Keratinocyte (primary cell): ENCODE data around the gene LRRIQ4. TPM values are rescaled to one million over a fixed set of nuclear protein-coding genes. Genes with fewer than 3 reads are reported as not detected.

Source experiments
- DNase-seq: peaks from one replicate; pipeline ENCODE4 v3.0.0-alpha.2; 2011; ENCODE audit warnings: low read depth, missing footprints, low spot score
- FAIRE-seq: peaks from 2 replicates; lab custom pipeline; 2011; peaks lifted over from hg19 to GRCh38; lab: Jason Lieb, UNC
- H2AFZ ChIP-seq: 2 replicates; pipeline ENCODE4 v1.6.0; 2012; ENCODE audit warnings: low read length, control low read depth, inconsistent platforms; ENCODE audit not compliant: control insufficient read depth
- H3K27ac ChIP-seq: 2 replicates; pipeline ENCODE4 v1.5.1; 2011; ENCODE audit warnings: low read length; ENCODE audit not compliant: control insufficient read depth, insufficient read depth
- H3K27me3 ChIP-seq: 3 replicates; pipeline ENCODE4 v1.6.0; 2011; ENCODE audit warnings: low read length; ENCODE audit not compliant: control insufficient read depth, insufficient read depth; ENCODE audit errors: extremely low read depth
- H3K36me3 ChIP-seq, 2 experiments: 2 replicates in 1 of 2; 3 replicates in 1 of 2; pipeline ENCODE4 v1.5.1; 2011; ENCODE audit warnings: low read length in 2 of 2, mild to moderate bottlenecking in 1 of 2; ENCODE audit not compliant: control insufficient read depth in 2 of 2, insufficient read depth in 2 of 2; ENCODE audit errors: extremely low read depth in 1 of 2
- H3K4me1 ChIP-seq: 3 replicates; pipeline ENCODE4 v1.5.1; 2011; ENCODE audit warnings: low read length; ENCODE audit not compliant: control insufficient read depth, insufficient read depth; ENCODE audit errors: extremely low read depth
- H3K4me2 ChIP-seq: 3 replicates; pipeline ENCODE4 v1.6.0; 2011; ENCODE audit warnings: low read depth, low read length; ENCODE audit not compliant: control insufficient read depth, insufficient read depth; ENCODE audit errors: extremely low read depth
- H3K4me3 ChIP-seq, 3 experiments: fragments of 200-600 bp in 1 of 3; sonication (generic) in 1 of 3; 2 replicates in 2 of 3; 3 replicates in 1 of 3; pipeline ENCODE4 v1.5.1; 2011 to 2016; ENCODE audit warnings: low read length in 3 of 3, mild to moderate bottlenecking in 3 of 3, control low read depth in 2 of 3, inconsistent platforms in 1 of 3, low read depth in 1 of 3, mixed read lengths in 1 of 3, mixed run types in 1 of 3, moderate library complexity in 1 of 3; ENCODE audit not compliant: control insufficient read depth in 2 of 3, insufficient read depth in 2 of 3; ENCODE audit errors: extremely low read depth in 1 of 3
- H3K79me2 ChIP-seq: 2 replicates; pipeline ENCODE4 v1.6.0; 2012; ENCODE audit warnings: low read length; ENCODE audit not compliant: control insufficient read depth, insufficient read depth
- H3K9ac ChIP-seq: 3 replicates; pipeline ENCODE4 v1.6.0; 2011; ENCODE audit warnings: low read length; ENCODE audit not compliant: control insufficient read depth, insufficient read depth; ENCODE audit errors: extremely low read depth
- H3K9me1 ChIP-seq: 3 replicates; pipeline ENCODE4 v1.6.0; 2011; ENCODE audit warnings: low read length; ENCODE audit not compliant: control insufficient read depth, insufficient read depth; ENCODE audit errors: extremely low read depth
- H3K9me3 ChIP-seq: 2 replicates; pipeline ENCODE4 v1.5.1; 2012; ENCODE audit warnings: low read depth, low read length; ENCODE audit not compliant: control insufficient read depth
- H4K20me1 ChIP-seq: 3 replicates; pipeline ENCODE4 v1.6.0; 2011; ENCODE audit warnings: low read length; ENCODE audit not compliant: control insufficient read depth, insufficient read depth; ENCODE audit errors: extremely low read depth
- CTCF ChIP-seq, 3 experiments: IDR thresholded peaks in 1 of 3; conservative IDR thresholded peaks in 1 of 3; optimal IDR thresholded peaks in 1 of 3; 2 replicates in 2 of 3; 3 replicates in 1 of 3; pipeline versions ENCODE3 to v1.5.1; 2011; ENCODE audit warnings: low read length in 3 of 3, mild to moderate bottlenecking in 3 of 3, moderate library complexity in 2 of 3, control low read depth in 1 of 3, inconsistent platforms in 1 of 3; ENCODE audit not compliant: insufficient read depth in 2 of 3; ENCODE audit errors: extremely low read depth in 1 of 3
- EZH2 ChIP-seq: IDR thresholded peaks from one replicate; pipeline ENCODE4 v1.6.1; 2012; ENCODE audit warnings: inconsistent platforms, mild to moderate bottlenecking, low read length, moderate library complexity
- dilution Hi-C: fragments of 300-500 bp; cut with MboI; formaldehyde crosslinking; loops from one replicate; pipeline ENCODE4 v1.7.0; 2020; ENCODE audit warnings: low sequenced_read_pairs; ENCODE audit not compliant: extremely low pct_ligation_motif_present
- polyA plus RNA-seq, 5 experiments: library from polyadenylated mRNA; depleted of rRNA in 3 of 5; stranded (reverse) in 3 of 5; stranded (forward) in 1 of 5; unstranded in 1 of 5; fragments of >200 nt; gene quantifications; 1 replicate in 1 of 5; 2 replicates in 3 of 5; 3 replicates in 1 of 5; pipeline versions ENCODE4 v1.2.1 to v1.2.3, GENCODE V29; 2011 to 2012; ENCODE audit warnings: missing spikeins in 2 of 5, low read depth in 1 of 5, low replicate concordance in 1 of 5

The LRRIQ4 gene
- polyA plus RNA-seq, 1 donor (not counting 4 experiments of a cell fraction or from before 2014, with no cell fraction given) = not detected

GRCh38 chr3:169813757-169814517 lies 1.3 kb downstream of the LRRIQ4 start:
- no peak for DNase-seq
- FAIRE-seq = no peak
- H3K4me1 ChIP-seq = peaks cover 7% of the 10 kb centered on the region

GRCh38 chr3:169815590-169816150 lies 3.0 kb downstream of the LRRIQ4 start:
- dilution Hi-C loops = no loop called here
- H4K20me1 ChIP-seq = no peaks in the 10 kb centered on the region
- no peaks in the 10 kb centered on the region for H3K36me3 ChIP-seq
- H3K79me2 ChIP-seq = no peaks in the 10 kb centered on the region
- peaks cover 7% of the 10 kb centered on the region for H3K4me1 ChIP-seq
- TF ChIP-seq CTCF (optimal IDR thresholded peaks at IDR 0.05 in 1 of 3, IDR thresholded peaks at IDR 0.05 in 1 of 3, conservative IDR thresholded peaks at IDR 0.05 in 1 of 3; ENCODE audit: extremely low read depth in 1 of 3, insufficient read depth in 2 of 3, low read length in 3 of 3) = no peak
- no peak overlapping the region for H3K9ac ChIP-seq
- DNase-seq (no peak), FAIRE-seq (no peak)
- H3K4me3 ChIP-seq = no peak overlapping the region
- H3K27me3 ChIP-seq = peaks cover 5% of the 10 kb centered on the region
- H3K27ac ChIP-seq = no peak overlapping the region
- H3K9me3 ChIP-seq = peaks cover 3% of the 10 kb centered on the region
- no peak overlapping the region for H2AFZ ChIP-seq
- no peak overlapping the region for H3K4me2 ChIP-seq
- H3K9me1 ChIP-seq = no peaks in the 10 kb centered on the region

More at GRCh38 chr3:169813757-169814517, 1.3 kb downstream of the LRRIQ4 start:
- dilution Hi-C loops = no loop called here
- no peak overlapping the region for H3K4me3 ChIP-seq
- H3K27me3 ChIP-seq = peaks cover 5% of the 10 kb centered on the region
- H3K9me1 ChIP-seq = no peaks in the 10 kb centered on the region
- no peak overlapping the region for H3K27ac ChIP-seq
- no peaks in the 10 kb centered on the region for H4K20me1 ChIP-seq
- no peaks in the 10 kb centered on the region for H3K36me3 ChIP-seq
- H3K79me2 ChIP-seq = no peaks in the 10 kb centered on the region
- peaks cover 3% of the 10 kb centered on the region for H3K9me3 ChIP-seq
- H3K4me2 ChIP-seq = peak overlapping the region; percentile 36
- no peak overlapping the region for H2AFZ ChIP-seq
- no peak for TF ChIP-seq EZH2
- peak; percentile 35 to 44 (median 38) for TF ChIP-seq CTCF (optimal IDR thresholded peaks at IDR 0.05 in 1 of 3, IDR thresholded peaks at IDR 0.05 in 1 of 3, conservative IDR thresholded peaks at IDR 0.05 in 1 of 3; ENCODE audit: extremely low read depth in 1 of 3, insufficient read depth in 2 of 3, low read length in 3 of 3)
- no peak overlapping the region for H3K9ac ChIP-seq
